Endodermal cell (in vitro differentiated cells): ENCODE data around the gene EYA2. TPM values are rescaled to one million over a fixed set of nuclear protein-coding genes. Genes with fewer than 3 reads are reported as not detected.

Experiments
- DNase-seq: peaks from one replicate; pipeline ENCODE4 v3.0.0-alpha.2; 2017
- H3K27ac ChIP-seq: 2 replicates; pipeline ENCODE4 v1.5.1; 2013; ENCODE audit warnings: mild to moderate bottlenecking, low read depth, low read length, moderate library complexity
- H3K27me3 ChIP-seq: 2 replicates; pipeline ENCODE4 v1.6.1; 2013; ENCODE audit warnings: mild to moderate bottlenecking, low read length, moderate library complexity; ENCODE audit not compliant: insufficient read depth, control insufficient read depth, poor library complexity, severe bottlenecking
- H3K36me3 ChIP-seq: 2 replicates; pipeline ENCODE4 v1.7.0; 2013; ENCODE audit warnings: mild to moderate bottlenecking, low read length, moderate library complexity; ENCODE audit not compliant: control insufficient read depth, insufficient read depth
- H3K4me1 ChIP-seq: one replicate; pipeline ENCODE4 v1.7.0; 2013; ENCODE audit warnings: low read length; ENCODE audit not compliant: control insufficient read depth, insufficient read depth
- H3K4me3 ChIP-seq: 2 replicates; pipeline ENCODE4 v1.5.1; 2013; ENCODE audit warnings: mild to moderate bottlenecking, low read length, moderate library complexity
- H3K9ac ChIP-seq: 2 replicates; pipeline ENCODE4 v1.6.1; 2013; ENCODE audit warnings: mild to moderate bottlenecking, low read length, moderate library complexity; ENCODE audit not compliant: poor library complexity, severe bottlenecking; ENCODE audit errors: extremely low read depth
- H3K9me3 ChIP-seq: 2 replicates; pipeline ENCODE4 v1.6.1; 2013; ENCODE audit warnings: mild to moderate bottlenecking, low read length, moderate library complexity; ENCODE audit not compliant: control insufficient read depth
- H3K27ac Mint-ChIP-seq: 2 replicates; pipeline ENCODE4 v1.8.0; 2020; ENCODE audit warnings: mixed read lengths
- H3K27me3 Mint-ChIP-seq: 2 replicates; pipeline ENCODE4 v1.8.0; 2021; ENCODE audit warnings: mild to moderate bottlenecking, mixed read lengths; ENCODE audit not compliant: insufficient read depth
- H3K36me3 Mint-ChIP-seq: 2 replicates; pipeline ENCODE4 v1.8.0; 2020; ENCODE audit warnings: low read depth, mixed read lengths
- H3K4me1 Mint-ChIP-seq: 2 replicates; pipeline ENCODE4 v1.8.0; 2020; ENCODE audit warnings: mixed read lengths
- H3K4me3 Mint-ChIP-seq: 2 replicates; pipeline ENCODE4 v1.8.0; 2020; ENCODE audit warnings: mild to moderate bottlenecking, moderate library complexity, mixed read lengths
- H3K9me3 Mint-ChIP-seq: 2 replicates; pipeline ENCODE4 v1.8.0; 2020; ENCODE audit warnings: mild to moderate bottlenecking, mixed read lengths
- WGBS, 2 experiments: methylation state at CpG; one replicate each; pipeline versions ENCODE4 v1.1.5 to v1.1.7; 2013; ENCODE audit warnings: missing lambda C conversion rate in 2 of 2, mixed read lengths in 1 of 2; ENCODE audit not compliant: insufficient coverage in 1 of 2, insufficient read length in 1 of 2; 5-methylcytosine and 5-hydroxymethylcytosine counted together
- total RNA-seq, 2 donors: library from RNA; stranded (reverse); fragmentation: NEBNext Ultra II Directional in 1 of 2; extraction: Animal tissue kit (Norgen Biotek cat#: 25700) in 1 of 2; gene quantifications; 2 replicates in 1 of 2; 3 replicates in 1 of 2; pipeline ENCODE4 v1.2.1, GENCODE V29; 2021
- TF ChIP-seq, protein P1 (sequence below): fragments of 200-600 bp; sonication (generic); conservative IDR thresholded peaks from 2 replicates; pipeline ENCODE4 v1.5.0; 2021; ENCODE audit warnings: antibody characterized with exemption, mild to moderate bottlenecking

The EYA2 gene
- total RNA-seq, 2 donors from 2014 or later: 9.1 to 18.0 TPM

DNA sequence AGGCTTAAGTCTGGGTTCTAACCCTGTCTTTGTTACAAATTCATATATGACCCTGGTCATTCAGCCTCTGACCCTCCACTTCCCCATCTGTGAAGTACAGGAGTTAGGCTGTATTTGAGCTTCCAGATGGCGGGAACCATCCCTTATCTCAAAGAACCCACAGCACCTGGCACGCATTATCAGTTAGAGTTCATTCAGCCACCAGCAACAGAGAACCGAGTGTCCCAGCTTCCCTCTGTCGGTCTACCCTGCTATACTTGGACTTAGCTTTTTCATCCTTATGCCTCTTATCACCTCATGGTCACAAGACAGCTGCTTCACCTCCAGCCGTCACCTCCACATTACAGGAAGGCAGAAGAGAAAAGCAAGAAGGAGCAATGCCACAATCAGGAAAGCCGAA lies 147.8 kb downstream of the EYA2 start:
- Mint-ChIP-seq H3K4me3 (no peak overlapping the region), H3K27ac (no peak overlapping the region), H3K9me3 (peaks cover 21% of the 10 kb centered on the region), H3K27me3 (peaks cover 6% of the 10 kb centered on the region), H3K4me1 (peaks cover 11% of the 10 kb centered on the region), H3K36me3 (peaks cover 32% of the 10 kb centered on the region)
- Histone ChIP-seq H3K9ac (no peak overlapping the region), H3K27ac (no peak overlapping the region), H3K9me3 (peaks cover 51% of the 10 kb centered on the region), H3K27me3 (no peaks in the 10 kb centered on the region), H3K4me3 (no peak overlapping the region), H3K4me1 (no peaks in the 10 kb centered on the region), H3K36me3 (peaks cover 54% of the 10 kb centered on the region)
- DNase-seq: no peak
- WGBS, 2 experiments: 94 to 95% methylated on average over 4 to 6 of the region's 6 CpGs
- TF ChIP-seq, protein P1, sequence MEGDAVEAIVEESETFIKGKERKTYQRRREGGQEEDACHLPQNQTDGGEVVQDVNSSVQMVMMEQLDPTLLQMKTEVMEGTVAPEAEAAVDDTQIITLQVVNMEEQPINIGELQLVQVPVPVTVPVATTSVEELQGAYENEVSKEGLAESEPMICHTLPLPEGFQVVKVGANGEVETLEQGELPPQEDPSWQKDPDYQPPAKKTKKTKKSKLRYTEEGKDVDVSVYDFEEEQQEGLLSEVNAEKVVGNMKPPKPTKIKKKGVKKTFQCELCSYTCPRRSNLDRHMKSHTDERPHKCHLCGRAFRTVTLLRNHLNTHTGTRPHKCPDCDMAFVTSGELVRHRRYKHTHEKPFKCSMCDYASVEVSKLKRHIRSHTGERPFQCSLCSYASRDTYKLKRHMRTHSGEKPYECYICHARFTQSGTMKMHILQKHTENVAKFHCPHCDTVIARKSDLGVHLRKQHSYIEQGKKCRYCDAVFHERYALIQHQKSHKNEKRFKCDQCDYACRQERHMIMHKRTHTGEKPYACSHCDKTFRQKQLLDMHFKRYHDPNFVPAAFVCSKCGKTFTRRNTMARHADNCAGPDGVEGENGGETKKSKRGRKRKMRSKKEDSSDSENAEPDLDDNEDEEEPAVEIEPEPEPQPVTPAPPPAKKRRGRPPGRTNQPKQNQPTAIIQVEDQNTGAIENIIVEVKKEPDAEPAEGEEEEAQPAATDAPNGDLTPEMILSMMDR: no peak

DNA sequence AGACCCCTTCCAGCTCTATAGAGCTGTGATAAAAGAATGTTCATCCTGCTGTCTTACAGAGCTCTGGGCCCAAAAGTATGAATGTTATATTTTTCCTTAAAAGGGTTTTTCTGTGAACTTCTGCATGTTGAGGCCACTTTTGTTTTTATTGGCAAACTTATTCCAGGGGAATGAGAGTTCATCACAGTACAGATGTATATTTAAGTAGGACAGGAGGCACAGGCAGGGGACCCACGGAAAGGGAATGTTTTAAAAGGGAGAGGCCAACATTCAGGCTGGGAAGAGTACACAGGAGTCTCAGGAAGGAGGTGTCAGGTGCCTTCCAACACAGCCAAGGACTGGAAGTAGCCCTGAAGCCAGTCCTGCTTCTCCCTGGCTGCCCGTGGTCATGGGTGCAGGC lies 148.4 kb downstream of the EYA2 start:
- peaks cover 48% of the 10 kb centered on the region for H3K9me3 ChIP-seq
- no peak for DNase-seq
- WGBS, 2 experiments: 77 to 89% methylated on average over 2 of the region's 2 CpGs
- H3K9ac ChIP-seq: no peak overlapping the region
- H3K36me3 ChIP-seq: peaks cover 51% of the 10 kb centered on the region
- no peaks in the 10 kb centered on the region for H3K4me1 ChIP-seq
- H3K27ac ChIP-seq: no peak overlapping the region
- H3K27me3 ChIP-seq: no peaks in the 10 kb centered on the region
- Mint-ChIP-seq H3K27me3 (peaks cover 6% of the 10 kb centered on the region), H3K27ac (no peak overlapping the region), H3K4me3 (no peak overlapping the region), H3K9me3 (peaks cover 25% of the 10 kb centered on the region), H3K4me1 (peaks cover 11% of the 10 kb centered on the region), H3K36me3 (peaks cover 35% of the 10 kb centered on the region)
- TF ChIP-seq, protein P1: no peak
- no peak overlapping the region for H3K4me3 ChIP-seq

DNA sequence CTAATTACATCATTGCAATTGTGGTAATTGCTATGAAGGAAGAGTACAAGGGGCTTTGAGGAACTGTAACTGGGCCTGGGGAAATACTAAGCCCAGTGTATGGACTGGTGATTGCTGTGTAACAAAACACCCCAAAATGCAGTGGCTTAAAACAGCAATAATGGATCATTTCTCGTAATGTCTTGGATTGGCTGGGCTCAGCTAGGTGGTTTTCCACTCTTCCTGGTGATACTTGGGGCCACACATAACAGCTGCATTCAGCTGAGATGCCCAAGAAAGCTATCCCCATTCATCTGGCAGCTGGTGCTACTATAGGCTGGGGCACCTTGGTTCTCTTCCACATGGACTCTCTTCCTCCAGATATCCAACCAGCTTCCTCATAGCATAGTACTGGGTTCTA lies 150.3 kb downstream of the EYA2 start:
- H3K4me3 Mint-ChIP-seq: no peak overlapping the region
- H3K4me3 ChIP-seq: no peak overlapping the region
- peaks cover 11% of the 10 kb centered on the region for H3K4me1 Mint-ChIP-seq
- 98 to 100% methylated on average over 1 of the region's 1 CpG for WGBS, 2 experiments
- H3K27ac ChIP-seq: no peak overlapping the region
- peaks cover 59% of the 10 kb centered on the region for H3K36me3 ChIP-seq
- peaks cover 6% of the 10 kb centered on the region for H3K27me3 Mint-ChIP-seq
- H3K36me3 Mint-ChIP-seq: peaks cover 43% of the 10 kb centered on the region
- H3K9me3 ChIP-seq: peaks cover 48% of the 10 kb centered on the region
- DNase-seq: no peak
- no peaks in the 10 kb centered on the region for H3K4me1 ChIP-seq
- H3K9me3 Mint-ChIP-seq: peaks cover 27% of the 10 kb centered on the region
- TF ChIP-seq, protein P1: no peak
- H3K9ac ChIP-seq: no peak overlapping the region
- H3K27ac Mint-ChIP-seq: no peak overlapping the region
- H3K27me3 ChIP-seq: no peaks in the 10 kb centered on the region
